ENCODE results near the gene VTCN1.
"Not testable (repeated sequence)": the region's sequence is repeated elsewhere in the genome, so short reads cannot be mapped to it uniquely, and the experiment has no call there.

The VTCN1 gene

GRCh38 chr1:117210831-117211261 lies at the start of gene VTCN1:
VTCN1 (minus strand) TSS chr1:117210927; CDS start chr1:117210855, 72 bp downstream.
- no peak for DNase-seq

GRCh38 chr1:117258791-117259190 lies 48.1 kb upstream of the VTCN1 start:
- DNase-seq, result no peak

GRCh38 chr1:117258075-117258474 lies 47.3 kb upstream of the VTCN1 start:
- not testable (repeated sequence) for DNase-seq

- DNase-seq, result no peak
These were observed 46.6 kb upstream of the VTCN1 start for GRCh38 chr1:117257291-117257690.

- DNase-seq, result no peak
These were observed 39.4 kb upstream of the VTCN1 start for GRCh38 chr1:117250061-117250606.

- DNase-seq, result no peak
These were observed 34.2 kb upstream of the VTCN1 start for GRCh38 chr1:117244971-117245370.

GRCh38 chr1:117244306-117244705 lies 33.6 kb upstream of the VTCN1 start:
- DNase-seq, result no peak

- DNase-seq, result no peak
These were observed 30.8 kb upstream of the VTCN1 start for GRCh38 chr1:117241512-117241911.

GRCh38 chr1:117240547-117240946 lies 29.8 kb upstream of the VTCN1 start:
- DNase-seq, result no peak

- no peak for DNase-seq
These were observed 28.7 kb upstream of the VTCN1 start for GRCh38 chr1:117239467-117239866.

- DNase-seq, result no peak
These were observed 27.1 kb upstream of the VTCN1 start for GRCh38 chr1:117237726-117238381.

GRCh38 chr1:117235863-117236465 lies 25.2 kb upstream of the VTCN1 start:
- DNase-seq, result no peak

- no peak for DNase-seq
These were observed 21.8 kb upstream of the VTCN1 start for GRCh38 chr1:117232531-117232930.

GRCh38 chr1:117231748-117232373 lies 21.1 kb upstream of the VTCN1 start:
- peak; percentile 57 for DNase-seq

- DNase-seq, result no peak
These were observed 20.6 kb upstream of the VTCN1 start for GRCh38 chr1:117231312-117231711.

- DNase-seq, result no peak
These were observed 18.5 kb upstream of the VTCN1 start for GRCh38 chr1:117229217-117229616.

GRCh38 chr1:117225931-117226330 lies 15.2 kb upstream of the VTCN1 start:
- no peak for DNase-seq

- DNase-seq, result no peak
These were observed 6.0 kb upstream of the VTCN1 start for GRCh38 chr1:117216718-117217117.

GRCh38 chr1:117215733-117216462 lies 5.2 kb upstream of the VTCN1 start:
- no peak for DNase-seq

GRCh38 chr1:117215019-117215418 lies 4.3 kb upstream of the VTCN1 start:
- DNase-seq, result no peak

GRCh38 chr1:117213046-117213445 lies 2.3 kb upstream of the VTCN1 start:
- no peak for DNase-seq

- no peak for DNase-seq
These were observed 341 bp downstream of the VTCN1 start for GRCh38 chr1:117210386-117210785.

GRCh38 chr1:117209094-117209493 lies 1.6 kb downstream of the VTCN1 start:
- DNase-seq, result no peak
